ENCODE data around the gene ERN2.
"Not testable (repeated sequence)": the region's sequence is repeated elsewhere in the genome, so short reads cannot be mapped to it uniquely, and the experiment has no call there.

The ERN2 gene

DNA sequence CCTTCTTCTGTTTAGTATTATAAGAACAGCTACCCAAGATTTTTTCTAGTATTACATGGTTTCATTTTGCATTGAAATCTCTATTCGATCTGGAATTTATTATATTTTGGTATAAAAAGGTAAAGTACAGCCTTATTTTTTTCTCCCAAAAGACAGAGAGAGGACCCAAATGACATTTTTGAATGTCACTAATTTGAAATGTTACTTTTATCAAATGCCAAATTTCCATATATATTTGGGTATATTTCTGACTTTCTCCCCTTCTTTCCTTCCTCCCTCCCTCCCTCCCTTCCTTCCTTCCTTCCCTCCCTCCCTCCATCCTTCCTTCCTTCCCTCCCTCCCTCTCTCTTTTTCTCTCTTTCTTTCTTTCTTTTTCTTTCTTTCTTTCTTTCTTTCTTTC lies 35.6 kb upstream of the ERN2 start:
- TF ChIP-seq, protein P1, sequence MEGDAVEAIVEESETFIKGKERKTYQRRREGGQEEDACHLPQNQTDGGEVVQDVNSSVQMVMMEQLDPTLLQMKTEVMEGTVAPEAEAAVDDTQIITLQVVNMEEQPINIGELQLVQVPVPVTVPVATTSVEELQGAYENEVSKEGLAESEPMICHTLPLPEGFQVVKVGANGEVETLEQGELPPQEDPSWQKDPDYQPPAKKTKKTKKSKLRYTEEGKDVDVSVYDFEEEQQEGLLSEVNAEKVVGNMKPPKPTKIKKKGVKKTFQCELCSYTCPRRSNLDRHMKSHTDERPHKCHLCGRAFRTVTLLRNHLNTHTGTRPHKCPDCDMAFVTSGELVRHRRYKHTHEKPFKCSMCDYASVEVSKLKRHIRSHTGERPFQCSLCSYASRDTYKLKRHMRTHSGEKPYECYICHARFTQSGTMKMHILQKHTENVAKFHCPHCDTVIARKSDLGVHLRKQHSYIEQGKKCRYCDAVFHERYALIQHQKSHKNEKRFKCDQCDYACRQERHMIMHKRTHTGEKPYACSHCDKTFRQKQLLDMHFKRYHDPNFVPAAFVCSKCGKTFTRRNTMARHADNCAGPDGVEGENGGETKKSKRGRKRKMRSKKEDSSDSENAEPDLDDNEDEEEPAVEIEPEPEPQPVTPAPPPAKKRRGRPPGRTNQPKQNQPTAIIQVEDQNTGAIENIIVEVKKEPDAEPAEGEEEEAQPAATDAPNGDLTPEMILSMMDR (IDR thresholded peaks at IDR 0.05; ENCODE audit: borderline replicate concordance, insufficient read depth, low read depth, low read length): no peak
- no peak overlapping the region for H3K4me3 ChIP-seq (ENCODE audit: low read depth, low read length)

GRCh38 chr16:23745263-23745662 lies 32.2 kb upstream of the ERN2 start:
- TF ChIP-seq, protein P1 (IDR thresholded peaks at IDR 0.05; ENCODE audit: borderline replicate concordance, insufficient read depth, low read depth, low read length): no peak

GRCh38 chr16:23742766-23743165 lies 29.7 kb upstream of the ERN2 start:
- no peak overlapping the region for H3K4me3 ChIP-seq (ENCODE audit: low read depth, low read length)
- TF ChIP-seq, protein P1 (IDR thresholded peaks at IDR 0.05; ENCODE audit: borderline replicate concordance, insufficient read depth, low read depth, low read length): no peak

More at GRCh38 chr16:23745263-23745662, 32.2 kb upstream of the ERN2 start:
- no peak overlapping the region for H3K4me3 ChIP-seq (ENCODE audit: low read depth, low read length)

- H3K4me3 ChIP-seq (ENCODE audit: low read depth, low read length): no peak overlapping the region
- TF ChIP-seq, protein P1 (IDR thresholded peaks at IDR 0.05; ENCODE audit: borderline replicate concordance, insufficient read depth, low read depth, low read length): no peak
Measured at GRCh38 chr16:23741675-23742303, 28.8 kb upstream of the ERN2 start.

DNA sequence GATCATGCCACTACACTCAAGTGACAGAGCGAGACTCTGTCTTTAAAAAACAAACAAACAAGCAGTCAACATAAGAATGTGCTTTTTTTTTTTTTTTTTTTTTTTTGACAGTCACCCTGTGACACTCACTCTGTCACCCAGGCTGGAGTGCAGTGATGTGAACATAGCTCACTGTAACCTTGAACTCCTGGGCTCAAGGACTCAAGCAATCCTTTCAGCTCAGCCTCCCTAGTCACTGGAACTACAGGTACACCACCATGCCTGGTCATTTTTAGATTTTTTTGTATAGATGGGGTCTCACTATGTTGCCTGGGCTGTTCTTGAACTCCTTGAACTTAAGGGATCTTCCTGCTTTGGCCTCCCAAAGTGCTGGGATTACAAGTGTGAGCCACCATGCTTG lies 26.5 kb upstream of the ERN2 start:
- H3K4me3 ChIP-seq (ENCODE audit: low read depth, low read length): no peak overlapping the region
- TF ChIP-seq, protein P1 (IDR thresholded peaks at IDR 0.05; ENCODE audit: borderline replicate concordance, insufficient read depth, low read depth, low read length): no peak

DNA sequence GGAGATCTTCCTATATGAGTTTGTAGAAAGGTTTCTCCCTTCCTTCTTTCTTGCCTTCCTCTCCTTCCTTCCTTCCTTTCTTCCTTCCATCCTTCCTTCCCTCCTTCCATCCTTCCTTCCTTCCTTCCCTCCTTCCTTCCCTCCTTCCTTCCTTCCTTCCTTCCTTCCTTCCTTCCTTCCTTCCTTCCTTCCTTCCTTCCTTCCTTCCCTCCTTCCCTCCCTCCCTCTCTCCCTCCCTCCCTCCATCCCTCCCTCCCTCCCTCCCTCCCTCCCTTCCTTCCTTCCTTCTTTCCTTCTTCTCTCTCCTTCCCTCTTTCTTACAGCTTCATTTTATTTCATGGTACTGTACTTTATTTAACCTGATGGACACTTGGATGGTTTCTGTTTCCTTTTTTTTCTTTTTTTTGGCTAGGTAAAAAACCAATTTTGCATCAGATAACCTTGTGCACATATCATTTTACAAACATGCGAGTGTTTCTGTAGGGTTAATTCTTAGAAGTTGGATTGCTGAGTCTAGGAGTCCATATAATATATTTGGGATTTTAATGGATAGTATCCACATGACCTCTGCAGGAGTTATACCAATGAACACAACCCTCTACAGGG lies 24.5 kb upstream of the ERN2 start:
- H3K4me3 ChIP-seq (ENCODE audit: low read depth, low read length): not testable (repeated sequence)

GRCh38 chr16:23734176-23734893 lies 21.3 kb upstream of the ERN2 start:
- no peak overlapping the region for H3K4me3 ChIP-seq (ENCODE audit: low read depth, low read length)
- TF ChIP-seq, protein P1 (IDR thresholded peaks at IDR 0.05; ENCODE audit: borderline replicate concordance, insufficient read depth, low read depth, low read length): no peak
